GM23338 (cell line): Measurements from ENCODE around the gene PRPF19. TPM values are rescaled to one million over a fixed set of nuclear protein-coding genes. Genes with fewer than 3 reads are reported as not detected.

Experiments used
- ATAC-seq: fragments of 200-7000 bp; cut with Tn5 transposase; 3 replicates; pipeline ENCODE4 v1.9.1; 2020
- DNase-seq: peaks from one replicate; pipeline ENCODE4 v3.0.0-alpha.2; 2015; ENCODE audit warnings: low spot score
- H2AFZ ChIP-seq: fragments of 200-600 bp; sonication (generic); 2 replicates; pipeline ENCODE4 v1.8.0; 2016; ENCODE audit warnings: antibody characterized with exemption, mild to moderate bottlenecking, moderate library complexity
- H3F3A ChIP-seq: fragments of 200-600 bp; sonication (generic); replicated peaks from 2 replicates; pipeline ENCODE4 v1.8.0; 2017; ENCODE audit warnings: antibody characterized with exemption, mixed run types, low read depth
- H3K27ac ChIP-seq: fragments of 200-600 bp; sonication (generic); 2 replicates; pipeline ENCODE4 v1.6.1; 2016; ENCODE audit warnings: low read depth
- H3K27me3 ChIP-seq: fragments of 200-600 bp; sonication (generic); 2 replicates; pipeline ENCODE4 v1.8.0; 2016; ENCODE audit warnings: mild to moderate bottlenecking, mixed run types, moderate library complexity; ENCODE audit not compliant: insufficient read depth
- H3K36me3 ChIP-seq: fragments of 200-600 bp; sonication (generic); 2 replicates; pipeline ENCODE4 v1.8.0; 2016; ENCODE audit warnings: mild to moderate bottlenecking; ENCODE audit not compliant: insufficient read depth
- H3K4me1 ChIP-seq: fragments of 200-600 bp; sonication (generic); 2 replicates; pipeline ENCODE4 v1.8.0; 2016; ENCODE audit warnings: mild to moderate bottlenecking, moderate library complexity; ENCODE audit not compliant: insufficient read depth
- H3K4me2 ChIP-seq: fragments of 200-600 bp; sonication (generic); 2 replicates; pipeline ENCODE4 v1.7.1; 2017; ENCODE audit warnings: mixed run types
- H3K4me3 ChIP-seq: fragments of 200-600 bp; sonication (generic); 2 replicates; pipeline ENCODE4 v1.6.1; 2016; ENCODE audit warnings: mixed run types
- H3K79me2 ChIP-seq: fragments of 200-600 bp; sonication (generic); replicated peaks from 2 replicates; pipeline ENCODE4 v1.8.0; 2017; ENCODE audit warnings: mild to moderate bottlenecking; ENCODE audit not compliant: insufficient read depth
- H3K9me2 ChIP-seq: fragments of 200-600 bp; sonication (generic); 2 replicates; pipeline ENCODE4 v1.8.0; 2017; ENCODE audit not compliant: insufficient read depth
- H4K20me1 ChIP-seq: fragments of 200-600 bp; sonication (generic); replicated peaks from 2 replicates; pipeline ENCODE4 v1.8.0; 2017; ENCODE audit warnings: mild to moderate bottlenecking; ENCODE audit not compliant: insufficient read depth
- H3K27ac Mint-ChIP-seq: 2 replicates; pipeline ENCODE4 v1.8.0; 2020; ENCODE audit warnings: inconsistent platforms, mild to moderate bottlenecking, moderate library complexity, mixed read lengths
- H3K27me3 Mint-ChIP-seq: 3 replicates; pipeline ENCODE4 v1.8.0; 2022; ENCODE audit warnings: low read depth, mild to moderate bottlenecking, moderate library complexity, mixed read lengths, inconsistent platforms; ENCODE audit not compliant: insufficient read depth, poor library complexity
- H3K36me3 Mint-ChIP-seq: 3 replicates; pipeline ENCODE4 v1.8.0; 2021; ENCODE audit warnings: low read depth, mild to moderate bottlenecking, inconsistent platforms, moderate library complexity, mixed read lengths
- H3K4me1 Mint-ChIP-seq: 3 replicates; pipeline ENCODE4 v1.8.0; 2020; ENCODE audit warnings: mild to moderate bottlenecking, inconsistent platforms, mixed read lengths
- H3K4me3 Mint-ChIP-seq: 3 replicates; pipeline ENCODE4 v1.8.0; 2021; ENCODE audit warnings: moderate library complexity, mild to moderate bottlenecking, inconsistent platforms, mixed read lengths
- H3K9me3 Mint-ChIP-seq: 3 replicates; pipeline ENCODE4 v1.8.0; 2020; ENCODE audit warnings: moderate library complexity, mild to moderate bottlenecking, inconsistent platforms, mixed read lengths
- ETS1 ChIP-seq: IDR thresholded peaks from 2 replicates; pipeline ENCODE4 v1.6.1; 2016; ENCODE audit warnings: antibody characterized with exemption
- EZH2 ChIP-seq: fragments of 200-600 bp; sonication (generic); IDR thresholded peaks from one replicate; pipeline ENCODE4 v1.8.0; 2017; ENCODE audit warnings: antibody characterized with exemption, mild to moderate bottlenecking, low read depth; ENCODE audit not compliant: unreplicated experiment
- EZH2phosphoT487 ChIP-seq: fragments of 200-600 bp; sonication (generic); IDR thresholded peaks from one replicate; pipeline ENCODE4 v1.8.1; 2018; ENCODE audit warnings: antibody characterized with exemption; ENCODE audit not compliant: unreplicated experiment
- NANOG ChIP-seq: IDR thresholded peaks from 2 replicates; pipeline ENCODE4 v1.6.1; 2016; ENCODE audit warnings: antibody characterized with exemption, borderline replicate concordance
- POLR2AphosphoS5 ChIP-seq: IDR thresholded peaks from 2 replicates; pipeline ENCODE4 v1.6.1; 2016; ENCODE audit warnings: antibody characterized with exemption, low read depth
- REST ChIP-seq: IDR thresholded peaks from one replicate; pipeline ENCODE4 v1.6.1; 2018; ENCODE audit warnings: antibody characterized with exemption; ENCODE audit not compliant: unreplicated experiment
- STAT1 ChIP-seq: IDR thresholded peaks from one replicate; pipeline ENCODE4 v1.6.1; 2016; ENCODE audit warnings: antibody characterized with exemption; ENCODE audit not compliant: unreplicated experiment
- ZNF114 ChIP-seq: fragments of 250-450 bp; sonication (Bioruptor Pico); IDR thresholded peaks from 2 replicates; pipeline ENCODE4 v1.5.0; 2020; ENCODE audit warnings: mild to moderate bottlenecking, moderate library complexity
- ZNF462 ChIP-seq: fragments of 250-450 bp; sonication (Bioruptor Pico); IDR thresholded peaks from 2 replicates; pipeline ENCODE4 v1.5.0; 2020; ENCODE audit warnings: mild to moderate bottlenecking, moderate library complexity
- polyA plus RNA-seq: library from polyadenylated mRNA; unstranded; fragments of >200 nt; fragmentation: Nextera tagmentation; extraction: Ambion mirVana; gene quantifications from 2 replicates; pipeline ENCODE4 v1.2.1, GENCODE V29; 2016
- total RNA-seq: library from RNA; depleted of rRNA; stranded (reverse); fragments of >200 nt; shearing (Covaris generic); gene quantifications from 2 replicates; pipeline ENCODE4 v1.2.3, GENCODE V29; 2014

The PRPF19 gene
- total and polyA plus RNA-seq, 2 experiments from 2014 or later: 153 to 161 TPM

GRCh38 chr11:60922906-60923305, 16.5 kb upstream of the PRPF19 start:
- Histone ChIP-seq H3K9me2 (no peaks in the 10 kb centered on the region), H2AFZ (no peak overlapping the region), H3K4me2 (no peak overlapping the region), H4K20me1 (peaks cover 10% of the 10 kb centered on the region; the same call in 1 of the 2 replicates), H3K27ac (no peak overlapping the region), H3K36me3 (no peaks in the 10 kb centered on the region), H3K4me1 (peaks cover 11% of the 10 kb centered on the region), H3F3A (no peaks in the 10 kb centered on the region), H3K4me3 (no peak overlapping the region), H3K27me3 (peaks cover 10% of the 10 kb centered on the region; the same call in 1 of the 2 replicates), H3K79me2 (peaks cover 17% of the 10 kb centered on the region; the same call in 1 of the 2 replicates)
- Mint-ChIP-seq H3K4me3 (no peak overlapping the region), H3K27ac (no peak overlapping the region), H3K4me1 (peaks cover 29% of the 10 kb centered on the region), H3K9me3 (no peaks in the 10 kb centered on the region; the same call in 2 of the 3 replicates), H3K36me3 (peaks cover 45% of the 10 kb centered on the region), H3K27me3 (peaks cover 15% of the 10 kb centered on the region)
- ATAC-seq (no peak), DNase-seq (no peak)
- no peak for TF ChIP-seq NANOG
- no peak for TF ChIP-seq ZNF114 (CRISPR knock-in tag)
- TF ChIP-seq EZH2: no peak
- no peak for TF ChIP-seq REST
- TF ChIP-seq EZH2phosphoT487: no peak
- no peak for TF ChIP-seq ZNF462 (CRISPR knock-in tag)
- no peak for TF ChIP-seq POLR2AphosphoS5
- no peak for TF ChIP-seq STAT1
- no peak for TF ChIP-seq ETS1
